ENCODE data around the gene TTLL3.
"Not testable (repeated sequence)": the region's sequence is repeated elsewhere in the genome, so short reads cannot be mapped to it uniquely, and the experiment has no call there.

The TTLL3 gene

GRCh38 chr3:9767418-9767817, 42.6 kb upstream of the TTLL3 start:
- in situ Hi-C loops (cut with HindIII; ENCODE audit: low sequenced_read_pairs): no loop called here
- no peak overlapping the region for H3K4me3 ChIP-seq (ENCODE audit: low read depth, low read length)
- DNase-seq (ENCODE audit: low read depth): no peak
- TF ChIP-seq, protein P1, sequence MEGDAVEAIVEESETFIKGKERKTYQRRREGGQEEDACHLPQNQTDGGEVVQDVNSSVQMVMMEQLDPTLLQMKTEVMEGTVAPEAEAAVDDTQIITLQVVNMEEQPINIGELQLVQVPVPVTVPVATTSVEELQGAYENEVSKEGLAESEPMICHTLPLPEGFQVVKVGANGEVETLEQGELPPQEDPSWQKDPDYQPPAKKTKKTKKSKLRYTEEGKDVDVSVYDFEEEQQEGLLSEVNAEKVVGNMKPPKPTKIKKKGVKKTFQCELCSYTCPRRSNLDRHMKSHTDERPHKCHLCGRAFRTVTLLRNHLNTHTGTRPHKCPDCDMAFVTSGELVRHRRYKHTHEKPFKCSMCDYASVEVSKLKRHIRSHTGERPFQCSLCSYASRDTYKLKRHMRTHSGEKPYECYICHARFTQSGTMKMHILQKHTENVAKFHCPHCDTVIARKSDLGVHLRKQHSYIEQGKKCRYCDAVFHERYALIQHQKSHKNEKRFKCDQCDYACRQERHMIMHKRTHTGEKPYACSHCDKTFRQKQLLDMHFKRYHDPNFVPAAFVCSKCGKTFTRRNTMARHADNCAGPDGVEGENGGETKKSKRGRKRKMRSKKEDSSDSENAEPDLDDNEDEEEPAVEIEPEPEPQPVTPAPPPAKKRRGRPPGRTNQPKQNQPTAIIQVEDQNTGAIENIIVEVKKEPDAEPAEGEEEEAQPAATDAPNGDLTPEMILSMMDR (IDR thresholded peaks at IDR 0.05; ENCODE audit: low read depth, low read length, missing control alignments): no peak

GRCh38 chr3:9768141-9768775, 41.8 kb upstream of the TTLL3 start:
- TF ChIP-seq, protein P1 (IDR thresholded peaks at IDR 0.05; ENCODE audit: low read depth, low read length, missing control alignments): no peak
- no peak for DNase-seq (ENCODE audit: low read depth)
- in situ Hi-C loops (cut with HindIII; ENCODE audit: low sequenced_read_pairs): no loop called here
- no peak overlapping the region for H3K4me3 ChIP-seq (ENCODE audit: low read depth, low read length)

GRCh38 chr3:9769012-9769411, 41.0 kb upstream of the TTLL3 start:
- TF ChIP-seq, protein P1 (IDR thresholded peaks at IDR 0.05; ENCODE audit: low read depth, low read length, missing control alignments): no peak
- H3K4me3 ChIP-seq (ENCODE audit: low read depth, low read length): peak overlapping the region; percentile 55
- DNase-seq (ENCODE audit: low read depth): no peak
- in situ Hi-C loops (cut with HindIII; ENCODE audit: low sequenced_read_pairs): no loop called here

DNA sequence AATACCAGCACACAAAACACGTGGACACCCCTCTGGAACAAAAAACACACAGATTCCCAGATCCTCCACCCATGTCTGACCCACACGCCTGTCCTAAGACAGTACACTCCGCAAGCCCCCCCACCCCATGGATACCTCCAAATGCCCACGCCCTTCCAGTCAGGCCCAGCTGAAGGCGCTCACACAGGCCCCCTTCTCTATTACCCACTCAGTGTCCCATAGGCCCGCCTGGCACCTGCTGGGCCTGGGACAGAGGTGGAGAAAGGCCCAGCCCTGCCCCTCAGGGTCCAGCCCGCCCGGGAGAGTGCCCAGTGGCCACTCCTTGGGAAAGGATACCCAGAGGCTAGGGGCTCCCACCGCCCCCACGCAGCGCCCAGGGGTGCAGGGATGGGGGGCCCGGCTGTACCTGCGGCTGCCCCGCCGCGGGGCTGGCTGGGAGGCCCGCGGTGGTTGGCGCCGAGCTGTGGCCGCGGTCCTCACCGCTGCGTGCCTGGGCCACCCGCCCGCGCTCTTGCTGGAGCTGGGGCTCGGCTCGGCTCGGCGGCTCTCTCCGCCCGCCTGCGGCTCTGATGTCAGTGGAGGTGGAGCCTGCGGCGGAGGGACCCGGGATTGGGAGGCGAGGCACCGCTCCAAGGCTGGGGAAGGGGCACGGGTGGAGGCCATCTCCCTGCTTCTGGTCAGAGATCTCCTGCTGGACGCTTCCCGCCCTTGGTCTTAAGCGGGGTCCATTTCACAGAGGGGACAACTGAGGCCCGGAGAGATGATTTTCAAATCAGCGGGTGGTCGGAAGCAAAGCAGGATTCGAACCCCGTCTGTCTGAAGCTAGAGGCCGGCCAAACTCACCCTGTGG, 40.4 kb upstream of the TTLL3 start, which contains the start of gene CAMK1:
CAMK1 (minus strand) TSS at position 522 of the 850 bp plus-strand sequence. CDS start 2,198 bp downstream, outside the sequence.
- in situ Hi-C loops (cut with HindIII; ENCODE audit: low sequenced_read_pairs): no loop called here
- TF ChIP-seq, protein P1 (IDR thresholded peaks at IDR 0.05; ENCODE audit: low read depth, low read length, missing control alignments): no peak
- DNase-seq (ENCODE audit: low read depth): no peak
- peak within 1 kb of the TSS; percentile 55 for H3K4me3 ChIP-seq (ENCODE audit: low read depth, low read length)

DNA sequence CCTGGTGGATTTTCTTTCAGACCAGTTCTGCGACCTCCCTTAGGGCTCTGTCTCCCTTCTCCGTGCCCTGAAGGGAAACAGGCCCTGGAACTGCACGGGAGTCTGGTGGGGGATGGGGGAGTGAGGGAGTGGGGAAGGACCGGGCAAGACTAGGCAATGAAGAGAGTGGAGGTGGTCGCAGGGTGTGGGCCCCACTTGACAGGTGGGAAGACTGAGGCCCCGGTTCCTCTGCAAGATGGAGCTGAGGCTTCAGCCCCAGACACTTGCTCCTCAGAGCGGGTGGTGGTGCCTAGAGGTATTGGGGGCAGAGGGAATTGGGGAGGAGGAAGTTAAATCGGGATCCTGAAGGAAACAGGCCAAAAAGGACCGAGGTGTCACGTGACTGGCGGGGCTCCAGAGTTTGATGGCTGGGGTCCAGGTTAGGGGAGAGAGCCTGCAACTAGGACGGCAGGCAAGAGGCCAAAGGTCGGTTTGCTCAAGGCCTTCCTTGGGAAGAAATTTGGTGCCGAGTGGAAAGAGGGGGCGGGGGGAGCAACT, 39.7 kb upstream of the TTLL3 start:
- no peak for DNase-seq (ENCODE audit: low read depth)
- in situ Hi-C loops (cut with HindIII; ENCODE audit: low sequenced_read_pairs): no loop called here

DNA sequence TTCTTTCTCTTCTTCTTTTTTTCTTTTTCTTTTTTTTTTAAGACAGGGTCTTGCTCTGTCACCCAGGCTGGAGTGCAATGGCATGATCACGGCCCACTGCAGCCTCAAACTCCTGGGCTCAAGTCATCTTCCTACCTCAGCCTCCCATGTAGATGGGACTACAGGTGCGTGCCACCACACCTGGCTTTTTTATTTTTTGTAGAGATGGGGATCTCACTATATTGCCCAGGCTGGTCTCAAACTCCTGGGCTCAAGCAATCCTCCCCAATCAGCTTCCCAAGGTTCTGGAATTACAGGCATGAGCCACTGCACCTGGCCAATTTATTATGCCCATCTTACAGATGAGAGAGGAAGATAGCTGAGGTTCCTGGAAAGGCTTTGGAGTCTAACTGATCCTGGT, 39.1 kb upstream of the TTLL3 start:
- DNase-seq (ENCODE audit: low read depth); H3K4me3 ChIP-seq (ENCODE audit: low read depth, low read length); in situ Hi-C loops (cut with HindIII; ENCODE audit: low sequenced_read_pairs): not testable (repeated sequence)

More for the DNA sequence above, 39.7 kb upstream of the TTLL3 start:
- TF ChIP-seq, protein P1 (IDR thresholded peaks at IDR 0.05; ENCODE audit: low read depth, low read length, missing control alignments): no peak
- H3K4me3 ChIP-seq (ENCODE audit: low read depth, low read length): peak overlapping the region; percentile 55

All from astrocyte of the cerebellum (primary cell).